NCI-H146 treated with DMSO at 0.1 percent for 48 hours (cell line): ENCODE measurements around the gene FBLIM1.

Experiments
- DNase-seq: peaks from one replicate; lab custom pipeline; 2025; ENCODE audit not compliant: unreplicated experiment; lab: John Stamatoyannopoulos, UW

The FBLIM1 gene

DNA sequence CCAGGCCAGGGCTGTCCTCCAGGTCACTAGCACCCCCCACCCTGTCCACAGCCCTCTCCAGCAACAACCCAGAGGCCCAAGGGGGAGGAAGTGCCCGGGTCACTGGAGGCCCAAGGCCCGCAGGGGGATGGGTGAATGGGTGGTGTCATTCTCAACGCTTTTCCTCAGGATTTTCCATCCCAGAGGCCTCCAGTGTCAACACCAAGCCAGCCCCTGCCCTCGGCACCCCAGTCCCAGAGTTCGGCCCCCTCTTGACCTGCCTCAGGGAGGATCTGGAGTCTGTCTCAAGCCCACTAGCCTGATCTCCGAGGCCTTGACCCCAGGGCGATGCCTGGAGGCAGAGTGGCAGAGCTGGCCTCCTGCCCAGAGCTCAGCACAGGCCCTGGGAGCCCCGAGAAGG, 11.2 kb upstream of the FBLIM1 start:
- DNase-seq = no peak

DNA sequence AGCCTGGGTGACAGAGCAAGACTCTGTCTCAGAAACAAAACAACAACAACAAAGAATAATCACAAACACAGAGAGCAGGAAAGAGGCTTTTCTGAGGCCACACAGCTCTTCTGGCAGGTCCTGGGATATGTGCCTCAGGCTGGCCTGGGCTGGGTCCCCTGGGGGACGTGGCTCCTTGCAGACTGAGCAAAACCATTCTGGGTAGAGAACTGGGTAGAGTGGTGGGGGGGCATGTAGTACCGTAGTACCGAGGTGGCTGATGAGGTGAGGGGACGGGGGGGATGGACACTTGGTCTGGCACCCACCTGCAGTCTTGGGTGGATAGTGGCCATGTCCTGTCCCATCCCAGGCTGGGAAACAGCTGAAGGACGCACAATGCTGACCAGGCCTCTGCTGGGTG, 10.3 kb upstream of the FBLIM1 start:
- DNase-seq = no peak

DNA sequence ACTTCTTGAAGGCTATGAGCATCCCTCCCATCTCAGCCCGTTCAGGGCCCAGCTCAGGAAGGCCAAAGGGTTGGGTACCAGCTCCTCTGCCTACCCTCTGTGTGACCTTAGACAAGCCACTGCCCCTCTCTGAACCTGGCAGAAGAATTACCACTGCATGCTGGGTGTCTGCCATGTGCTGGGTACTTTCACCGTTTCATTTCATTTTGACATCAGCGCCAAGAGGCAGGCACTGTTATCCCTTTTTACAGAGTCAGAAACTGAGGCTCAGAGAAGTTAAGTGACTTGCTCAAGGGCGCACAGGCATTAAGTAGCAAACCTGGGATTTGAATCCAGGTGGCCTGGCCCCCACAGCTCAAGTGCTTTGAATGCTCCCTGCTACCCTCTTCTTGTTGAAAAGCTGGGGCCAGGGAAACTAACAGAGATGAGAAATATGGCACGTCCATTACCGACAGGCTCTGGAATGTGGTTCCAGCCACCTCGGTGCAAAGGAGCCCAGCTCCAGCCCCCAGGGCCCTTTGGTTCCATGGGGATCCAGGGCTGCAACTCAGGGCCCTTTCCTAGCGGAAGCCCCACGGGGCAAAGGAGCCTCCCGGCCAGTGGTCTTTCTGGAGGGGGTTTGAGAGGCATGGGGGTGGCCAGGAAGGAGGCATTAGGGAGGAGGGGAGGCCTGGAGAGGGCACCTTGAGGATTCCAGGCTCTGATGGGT, 9.8 kb upstream of the FBLIM1 start:
- no peak for DNase-seq

DNA sequence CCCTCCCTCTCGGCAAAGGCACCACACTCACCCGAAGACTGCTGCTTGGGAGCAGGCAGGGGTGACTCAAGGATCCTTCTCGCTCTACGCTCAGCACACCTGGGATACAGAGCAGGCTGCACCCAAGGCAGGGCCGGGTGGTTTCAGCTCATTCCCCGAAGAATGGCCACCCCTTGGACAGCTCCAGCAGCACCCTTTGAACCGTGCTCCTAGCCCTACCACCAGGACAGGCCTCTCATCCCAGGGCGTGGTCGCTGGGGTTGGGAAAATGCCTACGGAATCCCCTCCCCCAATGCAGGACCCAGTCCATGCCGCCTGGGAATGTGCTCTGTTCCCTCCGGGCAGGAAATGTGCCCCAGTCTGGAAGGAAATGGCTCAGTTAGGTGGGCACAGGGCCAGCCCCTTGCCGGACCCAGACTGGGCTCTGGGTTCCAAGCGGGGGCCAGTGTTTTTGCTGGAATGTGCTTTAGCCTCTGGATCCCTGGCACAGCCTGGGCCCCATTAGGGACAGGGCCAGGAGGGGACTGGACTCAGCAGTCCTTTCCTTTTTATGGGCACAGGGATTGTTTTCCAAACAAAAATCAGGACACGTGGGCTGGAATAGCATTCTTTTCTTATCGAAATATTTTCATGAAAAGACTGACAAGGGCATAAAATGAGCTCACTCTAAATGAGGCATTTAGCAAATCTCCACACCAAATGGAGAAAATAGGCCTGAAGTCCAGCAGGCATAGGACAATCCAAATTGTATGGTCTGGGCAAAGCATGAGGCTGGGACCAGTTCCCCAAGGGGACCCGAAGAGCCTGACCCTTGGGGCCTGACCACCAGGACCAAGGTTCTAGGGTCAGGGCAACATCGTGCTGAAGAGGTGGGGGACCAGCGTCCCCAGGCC, 8.9 kb upstream of the FBLIM1 start:
- no peak for DNase-seq

DNA sequence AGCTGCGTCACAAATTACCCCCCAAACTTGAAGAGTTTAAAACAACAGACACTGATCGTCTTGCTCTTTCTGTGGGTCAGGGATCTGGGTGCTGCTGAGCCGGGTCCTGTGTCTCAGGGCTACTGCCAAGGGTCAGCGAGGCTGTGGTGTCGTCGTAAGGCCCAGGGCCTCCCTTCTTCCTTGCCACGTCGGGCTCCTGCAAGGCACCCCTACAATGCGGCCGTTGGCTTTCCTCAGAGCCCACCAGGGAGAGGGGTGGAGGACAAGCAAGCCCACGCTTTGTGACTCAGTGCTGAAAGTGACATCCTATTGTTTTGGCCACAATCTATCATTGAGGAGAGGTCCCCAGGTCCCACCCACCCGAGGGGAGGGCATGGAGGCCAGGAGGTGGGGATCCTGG, 7.7 kb upstream of the FBLIM1 start:
- no peak for DNase-seq

DNA sequence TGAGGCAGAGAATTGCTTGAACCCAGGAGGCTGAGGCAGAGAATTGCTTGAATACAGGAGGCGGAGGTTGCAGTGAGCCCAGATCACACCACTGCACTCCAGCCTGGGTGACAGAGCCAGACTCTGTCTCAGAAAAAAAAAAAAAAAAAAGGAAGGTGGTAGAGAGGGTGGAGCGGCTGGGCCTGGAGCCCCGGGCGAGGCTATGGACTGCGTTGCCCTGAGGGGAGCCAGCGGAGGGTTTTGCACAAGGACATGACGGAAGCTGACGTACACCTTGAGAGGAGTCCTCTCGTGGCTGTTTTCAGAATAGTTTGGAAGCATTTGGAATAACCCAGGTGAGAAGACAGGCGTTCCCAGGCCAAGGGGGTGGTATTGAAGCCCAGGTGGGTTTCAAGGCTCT, 6.9 kb upstream of the FBLIM1 start:
- DNase-seq = no peak

DNA sequence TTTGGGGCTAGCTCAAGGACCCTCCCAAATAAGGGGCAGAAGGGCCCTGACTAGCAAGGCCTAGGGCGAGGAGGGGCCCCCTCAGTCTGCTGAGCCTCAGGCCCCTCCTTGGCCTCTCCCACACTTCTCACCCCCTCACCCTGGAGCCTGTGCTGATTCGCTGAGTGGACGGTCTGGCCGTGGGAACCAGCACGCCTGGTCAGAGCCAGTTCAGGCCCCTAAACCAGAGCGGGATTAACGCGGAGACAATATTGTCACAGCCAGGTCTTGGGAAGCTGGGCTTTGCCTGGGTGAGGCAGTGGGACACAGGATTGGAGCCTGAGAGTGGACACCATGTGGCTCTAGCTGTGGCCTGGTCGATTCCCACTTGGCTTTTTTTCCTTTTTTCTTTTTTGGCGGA, 4.8 kb upstream of the FBLIM1 start:
- DNase-seq = no peak

DNA sequence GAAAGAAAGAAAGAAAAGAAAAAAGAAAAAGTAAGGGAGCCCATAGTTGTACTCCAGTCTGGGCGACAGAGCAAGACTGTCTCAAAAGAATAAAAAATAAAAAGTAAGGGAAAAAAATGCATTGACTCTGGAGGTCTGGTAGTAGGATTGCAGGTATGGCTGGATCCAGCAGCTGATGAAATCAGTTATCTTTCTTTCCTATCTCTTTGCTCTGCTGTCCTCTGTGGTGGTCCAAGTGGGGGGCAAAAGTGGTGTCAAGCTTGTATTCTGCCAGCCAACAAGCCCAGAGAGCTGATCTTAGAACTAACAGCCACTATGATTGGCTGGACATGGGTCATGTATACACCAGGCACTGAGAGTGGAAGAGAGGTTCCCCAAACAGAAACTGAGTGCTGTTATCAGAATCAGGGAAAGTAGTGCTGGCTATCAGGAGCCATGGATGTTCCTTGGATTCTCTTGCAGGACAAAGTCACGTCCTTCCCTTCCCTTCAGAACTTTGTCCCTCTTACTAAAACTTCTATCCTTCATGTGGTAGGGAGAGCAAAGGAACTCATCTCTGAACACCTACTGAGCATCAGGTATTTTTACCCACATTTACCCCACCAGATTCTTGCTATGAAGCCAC, 3.5 kb upstream of the FBLIM1 start:
- DNase-seq = no peak

DNA sequence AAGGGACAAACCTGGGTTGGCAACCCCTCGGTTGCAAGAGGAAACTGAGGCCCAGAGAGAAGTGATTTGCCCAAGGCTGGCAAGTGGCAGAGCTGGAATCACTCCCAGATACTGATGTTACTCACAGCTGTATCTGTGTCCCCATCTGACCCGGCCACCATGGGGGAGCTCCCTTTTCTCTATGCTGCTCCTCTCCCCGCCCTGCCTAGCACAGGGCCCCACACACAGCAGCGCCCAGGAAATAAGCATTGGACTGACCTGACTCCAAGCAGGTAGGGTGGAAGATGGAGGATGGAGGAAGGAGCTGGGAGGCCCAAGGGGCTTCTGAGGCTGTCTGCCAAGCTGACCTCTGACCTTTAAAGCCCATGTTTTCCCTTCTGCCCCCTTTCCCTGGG, 3.0 kb upstream of the FBLIM1 start:
- DNase-seq = no peak

DNA sequence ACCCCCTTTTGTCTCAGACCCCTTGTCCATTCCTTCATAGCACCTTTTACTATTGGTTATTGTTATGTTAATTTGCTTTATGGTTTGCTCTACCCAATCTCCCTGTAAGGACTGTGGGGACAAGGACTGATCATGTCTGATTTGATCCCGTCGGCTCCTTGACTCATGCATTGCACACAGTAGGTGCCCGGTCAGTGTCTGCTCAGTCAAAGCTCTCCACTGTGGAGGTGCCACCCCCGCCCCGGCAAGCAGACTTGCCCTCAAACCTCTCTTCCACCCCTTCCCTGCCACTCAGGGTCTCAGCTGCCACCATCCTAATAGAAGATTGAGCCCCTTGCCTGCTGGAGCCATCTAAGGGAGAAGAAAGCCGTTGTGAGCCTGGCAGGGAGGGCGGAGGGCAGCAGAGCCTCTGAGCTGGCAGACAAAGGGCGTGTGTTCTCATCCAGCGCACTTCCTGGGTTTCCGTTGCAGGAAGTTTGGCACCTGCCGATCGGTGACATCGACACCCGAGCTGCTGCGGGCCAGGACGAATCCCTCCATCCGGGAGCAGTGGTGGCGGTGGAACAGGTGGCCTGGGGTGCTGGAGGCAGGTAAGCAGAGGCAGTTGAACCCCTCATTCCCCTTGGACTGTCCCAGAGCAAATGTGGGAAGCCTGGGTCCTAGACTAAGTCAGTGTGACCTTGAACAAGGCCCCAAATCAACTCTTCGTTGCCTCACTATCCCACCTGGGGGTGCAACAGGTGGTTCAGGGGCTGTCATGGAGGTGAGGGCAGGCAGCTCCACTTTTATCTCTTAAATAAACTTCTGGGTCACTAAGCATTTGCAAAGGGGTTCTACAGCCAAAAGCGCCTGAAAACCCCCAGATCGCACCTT, 2.2 kb upstream of the FBLIM1 start:
- peak; percentile 7 for DNase-seq

DNA sequence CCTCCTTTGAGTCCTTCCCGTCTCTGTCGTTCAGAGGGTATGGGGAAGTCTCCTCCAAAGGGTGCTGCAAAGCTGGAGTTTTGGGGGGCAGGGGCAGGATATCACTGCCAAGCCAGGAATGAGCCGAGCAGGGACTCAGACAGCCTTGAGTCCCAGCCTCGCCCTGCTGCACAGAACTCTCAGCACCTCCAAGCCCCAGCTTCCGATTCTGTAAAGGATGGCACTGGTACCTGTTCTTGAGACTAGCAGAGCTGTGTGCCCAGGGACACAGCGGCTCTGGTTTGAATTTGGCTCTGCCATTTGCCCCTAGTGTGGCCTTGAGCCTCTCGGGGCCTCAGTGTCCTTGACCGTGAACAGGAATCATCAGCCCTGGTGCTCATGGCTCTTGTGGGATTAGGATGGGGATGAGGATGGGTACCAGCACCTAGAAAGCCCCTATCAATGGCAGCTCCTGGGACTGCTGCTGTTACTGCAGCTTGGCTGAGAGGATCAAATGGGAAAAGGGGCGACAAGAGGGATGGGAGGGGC, 1.5 kb upstream of the FBLIM1 start:
- no peak for DNase-seq

DNA sequence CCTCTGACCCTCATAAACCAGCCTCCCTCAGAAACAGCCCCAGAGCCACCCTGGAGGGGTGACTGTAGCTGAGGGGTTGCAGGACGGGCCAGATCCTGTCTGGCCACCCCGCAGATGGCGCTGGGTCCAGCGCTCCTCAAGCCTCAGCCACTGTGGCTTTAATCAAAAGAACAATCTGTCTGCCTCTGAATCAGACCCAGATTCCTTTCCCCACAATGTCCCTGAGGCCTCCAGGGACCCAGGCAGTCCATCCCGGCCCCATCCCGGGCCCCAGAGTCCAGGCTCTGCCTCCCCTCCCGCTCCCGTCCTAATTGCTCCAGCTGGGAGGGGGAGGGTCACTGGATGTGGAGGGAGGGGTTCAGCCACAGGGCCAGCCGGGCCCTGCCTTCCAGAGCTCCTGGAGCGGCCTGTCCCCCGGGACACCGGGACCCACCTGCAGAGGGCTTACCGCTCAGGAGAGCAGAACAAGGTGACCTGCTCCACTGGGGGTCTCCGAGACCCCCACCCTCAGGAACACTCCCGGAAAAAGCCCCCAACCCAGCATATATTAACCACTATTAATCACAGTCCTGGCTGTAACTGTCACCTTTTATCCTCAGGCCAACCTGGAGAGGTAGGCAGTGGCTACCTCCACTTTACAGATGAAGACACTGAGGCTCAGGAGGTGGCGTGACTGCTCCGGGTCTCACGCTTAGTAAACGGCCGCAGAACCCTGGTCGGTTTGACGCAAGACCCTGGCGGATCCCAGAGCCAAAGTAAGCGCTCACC, 836 bp upstream of the FBLIM1 start:
- DNase-seq = peak; percentile 5

DNA sequence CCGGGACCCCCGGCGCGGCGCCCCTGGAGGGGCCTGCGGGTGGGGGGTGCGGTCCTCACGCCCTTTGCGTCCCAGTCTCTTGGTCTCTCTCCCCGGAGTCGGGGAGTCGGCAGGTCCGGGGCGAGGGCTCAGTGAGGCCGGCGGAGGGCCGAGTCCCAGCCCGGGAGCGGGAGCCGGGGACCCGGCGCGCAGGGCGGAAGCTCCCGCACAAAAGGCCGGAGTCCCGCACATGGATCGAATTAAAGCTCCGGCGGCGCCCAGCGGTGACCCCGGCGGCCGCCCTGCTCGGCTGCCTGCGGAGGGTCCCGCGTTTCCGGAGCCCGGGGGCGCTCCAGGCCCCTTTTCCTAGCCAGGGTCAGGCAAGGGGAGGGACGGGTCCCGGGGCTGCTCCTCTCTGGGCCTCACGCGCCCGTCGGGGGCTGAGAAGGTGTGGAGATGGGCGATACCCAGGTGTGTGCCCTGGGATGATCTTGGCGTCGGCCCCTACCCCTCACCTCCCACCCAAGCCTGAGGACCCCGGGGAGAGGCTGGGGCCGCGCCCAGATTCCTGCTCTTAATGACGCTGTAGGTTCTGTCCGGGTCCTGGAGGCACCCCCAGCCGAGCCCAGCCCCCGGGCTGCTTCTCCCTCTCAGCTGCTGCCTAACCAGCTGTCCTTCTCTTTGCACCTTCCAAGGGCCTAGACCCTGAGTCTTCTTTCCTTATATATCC, 512 bp downstream of the FBLIM1 start:
- no peak for DNase-seq

DNA sequence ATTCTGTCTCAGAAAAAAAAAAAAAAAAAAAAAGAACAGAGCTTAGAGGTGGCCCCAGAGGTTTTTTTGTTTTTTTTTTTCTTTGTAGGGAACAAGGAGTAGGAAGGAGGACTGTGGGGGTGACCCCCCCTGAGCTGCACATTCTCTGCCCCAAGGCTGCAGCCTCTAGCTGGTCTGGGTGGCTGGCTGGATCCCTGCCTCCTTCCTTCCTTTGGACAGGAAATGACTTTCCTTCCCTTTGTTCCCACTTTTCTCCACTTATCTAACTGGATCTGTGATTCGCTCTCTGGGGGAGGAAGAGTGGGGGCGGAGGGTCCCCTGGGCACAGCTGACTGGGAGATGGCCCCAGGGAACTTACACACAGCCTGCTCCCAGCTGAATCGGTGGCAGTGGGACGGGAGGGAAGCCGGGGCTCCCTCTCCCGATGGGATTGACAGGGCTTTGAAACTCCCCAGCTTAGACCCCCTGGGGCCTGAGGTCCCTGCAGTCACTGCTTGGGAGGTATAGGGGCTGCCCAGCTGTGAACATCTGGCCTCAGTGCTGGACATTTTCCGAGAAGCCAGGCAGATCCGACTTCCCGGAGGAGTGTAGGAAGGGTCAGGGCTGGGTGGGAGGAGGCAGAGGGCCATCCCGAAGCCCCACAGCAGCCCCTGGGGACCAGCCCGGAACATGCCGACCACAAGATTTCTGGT, 2.1 kb downstream of the FBLIM1 start:
- no peak for DNase-seq

DNA sequence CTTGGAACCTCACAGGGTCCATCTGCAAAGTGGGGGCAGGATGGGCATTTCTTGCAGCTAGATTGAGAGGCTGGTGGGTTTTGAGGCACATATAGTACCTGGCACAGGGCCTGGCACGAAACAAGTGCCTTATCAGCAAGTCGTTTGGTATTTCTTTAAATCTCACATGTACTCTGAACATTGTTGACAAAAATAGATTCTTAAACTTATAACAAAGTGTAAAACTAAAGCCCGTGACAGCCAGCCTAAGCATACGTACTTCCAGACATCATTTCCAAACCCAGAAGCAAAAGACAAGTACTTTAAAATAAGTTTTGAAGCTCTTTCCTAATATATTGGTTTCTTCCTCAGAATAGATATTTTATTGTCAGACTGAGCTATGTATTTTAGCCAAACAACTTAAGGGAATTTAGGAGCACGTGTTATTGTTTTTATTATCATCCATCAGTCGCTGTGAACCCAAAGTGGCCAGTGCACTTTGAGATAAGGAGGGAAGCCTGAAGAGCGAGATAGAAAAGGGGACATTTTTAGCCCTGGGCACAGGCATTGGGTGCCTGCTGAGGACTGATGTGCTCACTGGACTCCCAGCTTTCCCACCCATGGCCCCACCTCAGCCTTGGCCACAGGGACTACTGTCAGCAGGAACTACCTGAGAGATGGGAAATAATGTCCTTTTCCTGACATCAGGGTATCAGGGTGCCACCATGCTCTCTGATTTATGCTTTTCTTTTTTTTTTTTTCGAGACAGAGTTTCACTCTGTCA, 3.0 kb downstream of the FBLIM1 start:
- no peak for DNase-seq

DNA sequence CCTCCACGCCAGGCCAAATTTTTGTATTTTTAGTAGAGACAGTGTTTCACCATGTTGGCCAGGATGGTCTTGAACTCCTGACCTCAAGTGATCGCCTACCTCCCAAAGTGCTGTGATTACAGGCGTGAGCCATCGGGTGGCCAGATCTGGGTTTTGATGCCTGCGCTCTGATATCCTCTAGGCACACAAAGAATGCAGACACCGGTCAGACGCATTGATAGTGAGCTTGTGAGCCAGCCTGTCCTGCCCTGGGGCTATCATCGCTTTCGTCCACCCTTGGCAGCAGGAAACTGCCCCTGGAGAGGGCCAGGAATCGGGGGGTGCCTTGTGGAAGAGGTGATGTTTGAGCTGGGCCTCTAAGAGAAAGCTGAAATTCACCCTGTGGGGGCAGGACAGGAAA, 4.0 kb downstream of the FBLIM1 start:
- no peak for DNase-seq

DNA sequence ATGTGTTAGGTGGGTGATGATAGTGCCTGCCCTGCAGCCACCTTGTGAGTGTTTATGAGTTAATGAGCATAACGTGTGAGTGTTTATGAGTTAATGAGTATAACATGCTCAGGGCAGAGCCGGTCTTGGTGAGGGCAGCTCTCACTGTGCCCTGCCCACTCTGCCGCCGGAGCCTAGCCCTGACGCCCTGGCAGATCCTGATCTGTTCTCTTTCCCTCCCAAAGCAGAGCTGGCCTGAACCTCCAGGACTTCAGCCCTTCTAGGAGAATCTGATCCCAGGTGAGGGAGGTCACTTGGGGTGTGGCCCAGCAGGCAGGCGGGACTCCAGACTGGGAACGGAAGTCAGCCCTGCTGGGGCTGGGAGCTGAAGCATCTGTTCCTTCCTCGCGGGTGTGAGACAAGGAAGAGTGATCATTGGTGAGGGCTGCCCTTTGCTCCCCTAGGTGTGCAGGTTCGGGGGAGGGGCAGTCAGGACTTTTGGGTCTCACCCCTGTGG, 5.7 kb downstream of the FBLIM1 start:
- DNase-seq = no peak

DNA sequence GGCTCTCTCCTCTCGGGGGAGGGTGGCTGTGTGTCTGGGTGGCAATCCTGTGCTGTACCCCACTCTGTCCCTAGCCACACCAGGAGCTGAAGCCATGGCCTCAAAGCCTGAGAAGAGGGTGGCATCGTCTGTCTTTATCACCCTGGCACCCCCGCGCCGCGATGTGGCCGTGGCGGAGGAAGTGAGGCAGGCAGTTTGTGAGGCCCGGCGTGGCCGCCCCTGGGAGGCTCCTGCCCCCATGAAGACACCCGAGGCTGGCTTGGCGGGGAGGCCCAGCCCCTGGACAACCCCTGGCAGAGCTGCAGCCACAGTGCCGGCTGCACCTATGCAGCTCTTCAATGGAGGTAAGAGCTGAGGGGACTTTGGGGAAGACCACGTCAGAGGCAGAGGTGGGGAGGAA, 6.3 kb downstream of the FBLIM1 start:
- no peak for DNase-seq
